Esophagus muscularis mucosa (tissue), 4 donors: ENCODE results near the gene GAS7. TPM values are rescaled to one million over a fixed set of nuclear protein-coding genes. Genes with fewer than 3 reads are reported as not detected.

ENCODE experiments used
- DNase-seq: peaks from one replicate; pipeline ENCODE4 v3.0.0-alpha.2; 2017; ENCODE audit errors: extremely low spot score
- H3K27ac ChIP-seq, 4 donors: fragments of 200-600 bp; sonication (generic); replicated peaks in 1 of 4; 1 replicate in 3 of 4; 2 replicates in 1 of 4; pipeline ENCODE4 v1.5.1; 2016 to 2019; ENCODE audit warnings: mild to moderate bottlenecking in 1 of 4
- H3K27me3 ChIP-seq, 4 donors: fragments of 200-600 bp; sonication (generic); one replicate each; pipeline versions ENCODE4 v1.5.1 to v1.6.0; 2016 to 2019
- H3K36me3 ChIP-seq, 4 donors: fragments of 200-600 bp; sonication (generic); one replicate each; pipeline ENCODE4 v1.5.1; 2016 to 2019
- H3K4me1 ChIP-seq, 4 donors: fragments of 200-600 bp; sonication (generic); one replicate each; pipeline ENCODE4 v1.5.1; 2016 to 2019
- H3K4me3 ChIP-seq, 4 donors: fragments of 200-600 bp; sonication (generic); 1 replicate in 2 of 4; 2 replicates in 2 of 4; pipeline ENCODE4 v1.5.1; 2016 to 2019; ENCODE audit warnings: mild to moderate bottlenecking in 4 of 4, moderate library complexity in 1 of 4
- H3K9me3 ChIP-seq, 4 donors: fragments of 200-600 bp; sonication (generic); 1 replicate in 3 of 4; 2 replicates in 1 of 4; pipeline ENCODE4 v1.5.1; 2016 to 2019
- EP300 ChIP-seq: sonication (generic); formaldehyde crosslinking; IDR thresholded peaks from one replicate; pipeline ENCODE4 v1.6.1; 2017; ENCODE audit warnings: antibody characterized with exemption
- POLR2A ChIP-seq: fragments of 450-650 bp; IDR thresholded peaks from one replicate; pipeline ENCODE4 v1.6.1; 2017; ENCODE audit warnings: antibody characterized with exemption, moderate library complexity, mild to moderate bottlenecking, low read depth
- POLR2AphosphoS5 ChIP-seq, 2 donors: sonication (generic); formaldehyde crosslinking; IDR thresholded peaks; one replicate each; pipeline ENCODE4 v1.6.1; 2017; ENCODE audit warnings: antibody characterized with exemption in 2 of 2
- WGBS: methylation state at CpG from one replicate; pipeline ENCODE4 v1.1.5; 2018; 5-methylcytosine and 5-hydroxymethylcytosine counted together
- intact Hi-C: fragments of 100-400 bp; cut with DNase I; formaldehyde crosslinking; loops from one replicate; pipeline ENCODE4 v1.15.1; 2023
- total RNA-seq, 4 donors: library from RNA; depleted of rRNA; stranded (reverse); fragments of >200 nt; gene quantifications; one replicate each; pipeline versions ENCODE4 v1.1.0 to v1.2.1, GENCODE V29; 2016
- TF ChIP-seq, protein P1 (sequence below), 3 experiments: fragments of 200-600 bp in 2 of 3; fragments of 450-650 bp in 1 of 3; sonication (generic) in 2 of 3; IDR thresholded peaks; one replicate each; pipeline ENCODE4 v1.5.1; 2017 to 2019; ENCODE audit warnings: antibody characterized with exemption in 3 of 3, mild to moderate bottlenecking in 2 of 3, moderate library complexity in 1 of 3

The GAS7 gene
- total RNA-seq, 4 donors from 2014 or later = 77.3 to 124 (median 86.7) TPM

DNA sequence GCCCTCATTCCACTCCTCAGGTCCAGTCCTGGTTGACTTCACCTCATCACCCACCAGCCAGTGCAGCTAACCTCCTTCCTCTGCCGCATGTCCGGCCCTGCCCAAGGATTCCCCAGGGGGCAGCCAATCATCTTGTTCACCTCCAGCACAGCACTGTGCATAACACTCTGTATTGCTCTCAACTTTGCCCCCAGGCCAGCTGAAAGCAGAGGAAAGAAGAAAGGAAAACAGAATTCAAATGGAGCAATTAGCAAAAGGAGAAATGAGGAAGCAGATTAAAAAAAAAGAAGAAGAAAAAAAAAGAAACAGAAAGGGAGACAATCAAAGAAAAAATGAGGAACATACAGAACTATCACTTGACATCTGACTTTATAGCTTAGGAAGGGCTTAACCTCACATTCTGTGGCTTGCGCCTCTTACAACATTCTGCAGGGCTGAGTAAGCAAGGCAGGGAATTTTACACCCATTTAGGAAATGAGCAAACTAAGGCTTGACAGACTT, 26.1 kb downstream of the GAS7 start:
- Histone ChIP-seq H3K4me1 (peaks cover 13 to 25% (median 25%) of the 10 kb centered on the region in 4 donors), H3K4me3 (no peak overlapping the region), H3K27me3 (peaks cover 0 to 5% (median 0%) of the 10 kb centered on the region in 4 donors), H3K27ac (peak overlapping the region in 2 of 4 donors; percentile 42 to 52), H3K9me3 (no peaks in the 10 kb centered on the region), H3K36me3 (no peaks in the 10 kb centered on the region)
- DNase-seq = no peak
- TF ChIP-seq EP300 (no peak), POLR2A (no peak), POLR2AphosphoS5 (IDR thresholded peaks at IDR 0.05) (no peak)
- TF ChIP-seq, protein P1, sequence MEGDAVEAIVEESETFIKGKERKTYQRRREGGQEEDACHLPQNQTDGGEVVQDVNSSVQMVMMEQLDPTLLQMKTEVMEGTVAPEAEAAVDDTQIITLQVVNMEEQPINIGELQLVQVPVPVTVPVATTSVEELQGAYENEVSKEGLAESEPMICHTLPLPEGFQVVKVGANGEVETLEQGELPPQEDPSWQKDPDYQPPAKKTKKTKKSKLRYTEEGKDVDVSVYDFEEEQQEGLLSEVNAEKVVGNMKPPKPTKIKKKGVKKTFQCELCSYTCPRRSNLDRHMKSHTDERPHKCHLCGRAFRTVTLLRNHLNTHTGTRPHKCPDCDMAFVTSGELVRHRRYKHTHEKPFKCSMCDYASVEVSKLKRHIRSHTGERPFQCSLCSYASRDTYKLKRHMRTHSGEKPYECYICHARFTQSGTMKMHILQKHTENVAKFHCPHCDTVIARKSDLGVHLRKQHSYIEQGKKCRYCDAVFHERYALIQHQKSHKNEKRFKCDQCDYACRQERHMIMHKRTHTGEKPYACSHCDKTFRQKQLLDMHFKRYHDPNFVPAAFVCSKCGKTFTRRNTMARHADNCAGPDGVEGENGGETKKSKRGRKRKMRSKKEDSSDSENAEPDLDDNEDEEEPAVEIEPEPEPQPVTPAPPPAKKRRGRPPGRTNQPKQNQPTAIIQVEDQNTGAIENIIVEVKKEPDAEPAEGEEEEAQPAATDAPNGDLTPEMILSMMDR (IDR thresholded peaks at IDR 0.05) = no peak
- intact Hi-C loops = no loop called here
- WGBS = 50% methylated on average over 3 of the region's 3 CpGs

DNA sequence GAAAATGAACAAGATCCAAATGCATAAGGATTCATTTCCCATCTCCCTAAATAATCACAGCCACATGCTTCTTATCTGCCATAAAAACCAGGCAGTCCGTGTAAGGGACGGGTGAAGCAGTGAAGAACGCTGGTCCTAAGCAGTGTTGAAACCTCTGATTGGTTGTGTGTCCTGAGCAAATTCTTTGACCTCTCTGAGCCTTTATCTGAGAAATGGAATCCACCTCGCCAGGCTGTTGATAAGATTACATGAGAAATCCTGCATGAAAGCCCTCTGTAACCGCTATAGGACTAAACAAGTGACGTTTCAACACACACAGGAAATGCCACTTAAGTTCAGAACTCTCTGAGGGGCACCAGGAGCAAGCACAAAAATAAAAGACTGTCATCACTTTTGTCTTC, 26.8 kb downstream of the GAS7 start:
- TF ChIP-seq POLR2A (no peak), EP300 (no peak), POLR2AphosphoS5 (IDR thresholded peaks at IDR 0.05) (no peak)
- TF ChIP-seq, protein P1 (IDR thresholded peaks at IDR 0.05) = no peak
- WGBS = 52% methylated on average over 6 of the region's 6 CpGs
- H3K9me3 ChIP-seq = no peaks in the 10 kb centered on the region
- no peak overlapping the region for H3K4me3 ChIP-seq
- H3K4me1 ChIP-seq = peaks cover 13 to 25% (median 24%) of the 10 kb centered on the region in 4 donors
- intact Hi-C loops = no loop called here
- H3K27me3 ChIP-seq = peaks cover 0 to 5% (median 0%) of the 10 kb centered on the region in 4 donors
- H3K36me3 ChIP-seq = no peaks in the 10 kb centered on the region
- H3K27ac ChIP-seq = peak overlapping the region in 3 of 4 donors; percentile 42 to 52 (median 48)
- no peak for DNase-seq

DNA sequence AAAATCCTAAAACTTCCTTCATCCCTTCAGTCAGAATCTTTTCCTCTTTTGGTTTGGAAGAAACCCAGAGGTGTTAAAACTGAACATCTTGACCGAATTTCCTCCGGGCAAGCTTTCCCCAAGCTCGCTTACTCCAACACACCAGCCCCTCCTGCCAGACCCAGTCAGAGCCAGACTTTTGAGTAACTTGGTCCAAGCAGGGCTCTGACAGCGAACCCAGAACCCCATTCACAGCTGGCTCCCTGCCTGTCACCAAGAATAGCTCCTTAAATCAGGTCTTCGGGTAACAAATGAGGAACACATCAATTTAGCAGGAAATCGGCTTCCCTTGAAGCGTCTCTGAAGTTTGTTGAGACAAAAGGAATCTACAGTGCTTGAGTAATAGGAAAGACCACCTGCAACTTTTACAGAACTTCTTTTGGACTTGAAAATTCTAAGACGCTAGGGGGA, 27.3 kb downstream of the GAS7 start:
- intact Hi-C loops = no loop called here
- no peaks in the 10 kb centered on the region for H3K9me3 ChIP-seq
- DNase-seq = no peak
- TF ChIP-seq EP300 (no peak), POLR2AphosphoS5 (IDR thresholded peaks at IDR 0.05) (no peak), POLR2A (no peak)
- TF ChIP-seq, protein P1 (IDR thresholded peaks at IDR 0.05) = no peak
- peak overlapping the region; percentile 27 to 52 (median 45) for H3K27ac ChIP-seq
- peaks cover 13 to 25% (median 24%) of the 10 kb centered on the region in 4 donors for H3K4me1 ChIP-seq
- H3K4me3 ChIP-seq = peak overlapping the region in 1 of 4 donors; percentile 16
- 43% methylated on average over 7 of the region's 8 CpGs for WGBS
- peaks cover 0 to 5% (median 0%) of the 10 kb centered on the region in 4 donors for H3K27me3 ChIP-seq
- no peaks in the 10 kb centered on the region for H3K36me3 ChIP-seq

DNA sequence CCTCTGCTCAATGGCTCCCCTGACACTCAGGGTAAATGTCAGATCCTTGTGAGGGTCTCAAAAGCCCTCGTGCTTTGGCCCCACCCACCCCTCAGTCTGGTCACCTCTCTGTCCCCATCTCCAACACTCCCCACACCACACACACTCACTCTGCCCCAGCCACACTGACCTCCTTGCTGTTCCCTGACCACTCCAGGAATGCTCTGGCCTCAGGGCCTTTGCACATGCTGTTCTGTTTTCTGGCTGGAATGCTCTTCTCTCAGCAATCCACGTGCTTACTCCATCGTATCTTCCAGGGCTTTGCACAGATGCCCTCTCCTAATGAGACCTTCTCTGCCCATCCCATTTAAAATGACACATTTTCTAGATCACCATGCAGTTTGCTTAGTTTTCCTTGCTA, 28.2 kb downstream of the GAS7 start:
- no peak overlapping the region for H3K27ac ChIP-seq

More for the DNA sequence above, 28.2 kb downstream of the GAS7 start:
- Histone ChIP-seq H3K4me3 (no peak overlapping the region), H3K36me3 (no peaks in the 10 kb centered on the region), H3K4me1 (peaks cover 13 to 33% (median 27%) of the 10 kb centered on the region in 4 donors), H3K27me3 (peaks cover 0 to 5% (median 0%) of the 10 kb centered on the region in 4 donors), H3K9me3 (no peaks in the 10 kb centered on the region)
- intact Hi-C loops = no loop called here
- WGBS = 70% methylated on average over 3 of the region's 3 CpGs
- DNase-seq = no peak
- TF ChIP-seq, protein P1 (IDR thresholded peaks at IDR 0.05) = no peak
- TF ChIP-seq POLR2AphosphoS5 (IDR thresholded peaks at IDR 0.05) = no peak
